Activated B cell treated with CpG ODN at 0.5 μM for 24 hours (primary cell): ENCODE data around the gene OR1J2. TPM values are rescaled to one million over a fixed set of nuclear protein-coding genes. Genes with fewer than 3 reads are reported as not detected.
"Not testable (repeated sequence)": the region's sequence is repeated elsewhere in the genome, so short reads cannot be mapped to it uniquely, and the experiment has no call there.

Source experiments
- ATAC-seq: fragments of 200-7000 bp; cut with Tn5 transposase; one replicate; pipeline ENCODE4 v1.10.0; 2021; ENCODE audit warnings: low read depth, mild to moderate bottlenecking, moderate library complexity
- CTCF ChIA-PET: fragments of 350-600 bp; sonication (Branson Sonifier 250); formaldehyde crosslinking; loops from one replicate; lab custom pipeline; 2021; ENCODE audit warnings: antibody characterized with exemption; lab: Charles Lee
- POLR2A ChIA-PET: fragments of 350-600 bp; sonication (Branson Sonifier 250); formaldehyde crosslinking; loops from one replicate; lab custom pipeline; 2021; ENCODE audit warnings: antibody characterized with exemption; lab: Charles Lee
- DNase-seq: peaks from one replicate; pipeline ENCODE4 v3.0.0; 2022
- H3K27ac Mint-ChIP-seq: one replicate; pipeline ENCODE4 v1.8.0; 2020; ENCODE audit warnings: mixed read lengths
- H3K27me3 Mint-ChIP-seq: one replicate; pipeline ENCODE4 v1.8.0; 2021; ENCODE audit warnings: mixed read lengths
- H3K36me3 Mint-ChIP-seq: one replicate; pipeline ENCODE4 v1.8.0; 2021; ENCODE audit warnings: low read depth, mixed read lengths
- H3K4me1 Mint-ChIP-seq: one replicate; pipeline ENCODE4 v1.8.0; 2021; ENCODE audit warnings: mixed read lengths
- H3K4me3 Mint-ChIP-seq: one replicate; pipeline ENCODE4 v1.8.0; 2020; ENCODE audit warnings: mild to moderate bottlenecking, mixed read lengths
- H3K9me3 Mint-ChIP-seq: one replicate; pipeline ENCODE4 v1.8.0; 2020; ENCODE audit warnings: mixed read lengths
- CTCF ChIP-seq: fragments of 200-600 bp; IDR thresholded peaks from one replicate; pipeline ENCODE4 v1.8.0; 2022; ENCODE audit warnings: antibody characterized with exemption, mild to moderate bottlenecking
- intact Hi-C: fragments of 100-400 bp; cut with micrococcal nuclease; formaldehyde crosslinking; loops from one replicate; pipeline ENCODE4 v1.15.1; 2024
- total RNA-seq: library from RNA; stranded (reverse); gene quantifications from 2 replicates; pipeline ENCODE4 v1.2.3, GENCODE V29; 2022

The OR1J2 gene
- total RNA-seq, 1 donor from 2014 or later: not detected

GRCh38 chr9:122519376-122519775 lies 8.8 kb downstream of the OR1J2 start:
- ChIA-PET POLR2A (no interaction called here), CTCF (no interaction called here)
- DNase-seq (no peak), ATAC-seq (no peak)
- intact Hi-C loops: no loop called here
- Mint-ChIP-seq H3K4me3 (no peak overlapping the region), H3K27ac (no peak overlapping the region), H3K9me3 (no peaks in the 10 kb centered on the region), H3K27me3 (peaks cover 15% of the 10 kb centered on the region), H3K4me1 (no peaks in the 10 kb centered on the region), H3K36me3 (no peaks in the 10 kb centered on the region)
- no peak for TF ChIP-seq CTCF

GRCh38 chr9:122526602-122527001 lies 16.0 kb downstream of the OR1J2 start:
- CTCF ChIA-PET: no interaction called here
- no peak for DNase-seq
- Mint-ChIP-seq H3K4me1 (no peaks in the 10 kb centered on the region), H3K36me3 (no peaks in the 10 kb centered on the region), H3K9me3 (no peaks in the 10 kb centered on the region), H3K4me3 (no peak overlapping the region), H3K27ac (no peak overlapping the region), H3K27me3 (peaks cover 14% of the 10 kb centered on the region)
- no peak for TF ChIP-seq CTCF
- intact Hi-C loops: no loop called here
- POLR2A ChIA-PET: no interaction called here
- ATAC-seq: no peak

- no peak within 1 kb of the TSS for H3K27ac Mint-ChIP-seq
- H3K36me3 Mint-ChIP-seq: no peaks in the 10 kb centered on the region
- no peak for TF ChIP-seq CTCF
- peaks cover 14% of the 10 kb centered on the region for H3K27me3 Mint-ChIP-seq
- ChIA-PET CTCF (interaction anchor here (0.7 kb wide), 1 partner anchor 29 kb away, joined by 3 read pairs; no protein-coding TSS in a partner anchor), POLR2A (no interaction called here)
- no peak within 1 kb of the TSS for H3K4me3 Mint-ChIP-seq
- intact Hi-C loops: no loop called here
- DNase-seq: no peak
- no peak for ATAC-seq
- no peaks in the 10 kb centered on the region for H3K9me3 Mint-ChIP-seq
- no peaks in the 10 kb centered on the region for H3K4me1 Mint-ChIP-seq
Observed at GRCh38 chr9:122527193-122527592, 16.6 kb downstream of the OR1J2 start, which contains the start of gene OR1N1. TSS of gene OR1N1 (minus strand) at chr9:122527293. CDS start at chr9:122527293, 0 bp downstream.

GRCh38 chr9:122531157-122531556 lies 20.6 kb downstream of the OR1J2 start:
- H3K36me3 Mint-ChIP-seq, H3K27ac Mint-ChIP-seq, H3K9me3 Mint-ChIP-seq, POLR2A ChIA-PET, intact Hi-C loops, ATAC-seq, CTCF ChIA-PET, DNase-seq, H3K4me1 Mint-ChIP-seq, H3K4me3 Mint-ChIP-seq: not testable (repeated sequence)
- peaks cover 14% of the 10 kb centered on the region for H3K27me3 Mint-ChIP-seq

GRCh38 chr9:122536134-122536533 lies 25.5 kb downstream of the OR1J2 start:
- no peak overlapping the region for H3K4me3 Mint-ChIP-seq
- no peak for TF ChIP-seq CTCF
- H3K36me3 Mint-ChIP-seq: no peaks in the 10 kb centered on the region
- ChIA-PET CTCF (no interaction called here), POLR2A (no interaction called here)
- DNase-seq (no peak), ATAC-seq (no peak)
- peaks cover 9% of the 10 kb centered on the region for H3K27me3 Mint-ChIP-seq
- no peak overlapping the region for H3K27ac Mint-ChIP-seq
- intact Hi-C loops: no loop called here
- H3K9me3 Mint-ChIP-seq: peaks cover 6% of the 10 kb centered on the region
- H3K4me1 Mint-ChIP-seq: no peaks in the 10 kb centered on the region

- H3K4me1 Mint-ChIP-seq, POLR2A ChIA-PET, CTCF ChIA-PET, ATAC-seq, DNase-seq, H3K9me3 Mint-ChIP-seq, H3K4me3 Mint-ChIP-seq, H3K36me3 Mint-ChIP-seq, H3K27ac Mint-ChIP-seq, intact Hi-C loops: not testable (repeated sequence)
- H3K27me3 Mint-ChIP-seq: peaks cover 13% of the 10 kb centered on the region
Observed at GRCh38 chr9:122537066-122537465, 26.5 kb downstream of the OR1J2 start.
